GM19372 (cell line): ENCODE results near the gene AGBL4.

ENCODE experiments used
- ATAC-seq: cut with Tn5 transposase; IDR thresholded peaks from one replicate; pipeline ENCODE4 v1.9.1; 2021; ENCODE audit warnings: mild to moderate bottlenecking, low read depth, moderate library complexity; ENCODE audit not compliant: unreplicated experiment

Gene AGBL4

DNA sequence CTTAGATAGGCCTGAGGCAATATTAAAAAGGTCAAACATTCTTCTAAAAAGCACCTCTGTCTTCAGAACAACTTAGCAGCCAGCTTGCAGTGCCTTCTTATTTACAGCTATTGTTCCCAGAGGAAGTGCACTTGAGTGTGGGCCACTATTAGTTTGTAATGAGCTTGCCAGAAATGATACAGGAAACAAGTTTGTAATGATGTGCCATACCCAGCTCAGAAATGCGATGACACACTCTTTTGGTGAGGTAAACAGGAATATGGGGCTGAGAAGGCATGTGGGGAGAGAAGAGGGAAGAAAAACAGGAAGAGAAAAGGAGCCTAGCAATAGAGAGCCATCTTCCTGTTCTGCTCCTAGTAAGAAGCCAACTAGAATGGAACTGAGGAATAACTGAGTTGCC lies 295.4 kb downstream of the AGBL4 start:
- no peak for ATAC-seq

DNA sequence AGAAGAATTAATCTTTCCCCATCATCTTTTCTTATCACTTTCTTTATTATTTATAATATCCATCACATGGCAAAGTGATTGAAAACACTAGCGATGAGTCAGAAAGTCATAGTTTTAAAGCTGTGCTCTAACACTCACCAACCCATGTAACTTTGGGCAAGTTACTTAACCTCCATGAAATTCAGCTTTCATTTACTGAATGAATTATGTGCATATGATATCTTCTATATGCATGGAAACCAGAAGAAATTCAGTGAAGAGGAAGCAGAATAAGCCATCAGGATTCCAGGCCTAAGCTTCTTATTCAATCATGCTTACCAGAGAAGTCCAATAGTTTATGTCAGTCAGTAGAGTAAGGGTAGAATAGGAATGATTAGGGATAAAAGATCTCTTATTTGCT lies 300.1 kb downstream of the AGBL4 start:
- no peak for ATAC-seq

DNA sequence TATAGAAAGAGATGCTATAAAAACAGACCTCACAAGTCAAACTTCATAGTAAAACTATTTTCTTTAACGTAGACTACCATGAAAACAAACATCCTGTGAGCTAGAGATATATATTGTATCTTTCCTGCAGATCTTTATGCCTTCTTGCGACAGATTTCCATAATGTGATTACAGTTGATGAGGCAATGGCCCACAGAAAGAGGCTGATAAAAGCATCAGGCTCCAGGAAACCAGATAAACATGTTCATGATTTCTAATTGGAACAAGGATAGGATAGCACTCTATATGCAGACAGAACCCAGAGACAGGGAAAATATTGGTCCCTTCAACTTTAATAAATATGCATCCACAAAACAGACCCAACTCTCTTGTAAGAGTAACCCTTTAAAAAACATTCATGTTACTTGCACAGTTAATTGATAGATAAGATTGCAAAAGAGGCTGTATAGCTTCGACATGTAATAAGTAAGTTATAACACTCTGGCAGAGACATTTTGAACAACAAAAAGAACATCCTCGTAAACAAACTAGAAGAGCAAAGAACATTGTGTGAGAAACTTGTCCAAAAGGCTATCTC lies 329.4 kb downstream of the AGBL4 start:
- no peak for ATAC-seq

DNA sequence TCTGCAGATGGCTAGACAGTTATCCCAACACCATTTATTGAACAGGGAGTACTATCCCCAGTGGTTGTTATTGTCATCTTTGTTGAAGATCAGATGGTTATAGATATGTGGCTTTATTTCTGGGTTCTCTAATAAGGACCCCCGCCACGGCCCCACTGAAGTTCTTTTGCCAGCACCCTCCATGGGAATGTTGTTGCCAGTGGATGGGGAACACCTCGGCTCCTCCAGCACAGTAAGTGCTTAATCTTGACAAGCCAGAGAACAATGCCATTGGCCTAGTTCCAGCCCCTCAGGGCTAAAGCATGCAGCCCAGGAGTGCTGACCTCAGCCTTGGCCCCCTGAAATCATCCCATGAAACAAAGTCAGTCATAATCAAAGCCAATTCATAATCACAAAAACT lies 337.6 kb downstream of the AGBL4 start:
- no peak for ATAC-seq

DNA sequence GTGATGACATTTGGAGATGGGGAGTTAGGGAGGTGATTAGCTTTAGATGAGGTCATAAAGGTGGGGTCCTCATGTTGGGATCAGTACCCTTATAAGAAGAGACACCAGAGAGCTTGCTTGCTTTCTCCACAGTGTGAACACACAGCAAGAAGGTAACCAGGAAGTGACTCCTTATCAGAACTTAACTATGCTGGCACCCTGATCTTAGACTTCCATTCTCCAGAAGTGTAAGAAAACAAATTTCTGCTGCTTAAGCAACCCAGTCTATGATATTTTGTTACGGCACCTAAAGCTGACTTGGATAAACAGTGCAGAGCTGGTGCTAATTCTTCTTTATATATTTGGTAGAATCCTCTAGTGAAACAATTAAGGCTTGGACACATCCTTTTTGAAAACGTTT lies 346.0 kb downstream of the AGBL4 start:
- no peak for ATAC-seq

DNA sequence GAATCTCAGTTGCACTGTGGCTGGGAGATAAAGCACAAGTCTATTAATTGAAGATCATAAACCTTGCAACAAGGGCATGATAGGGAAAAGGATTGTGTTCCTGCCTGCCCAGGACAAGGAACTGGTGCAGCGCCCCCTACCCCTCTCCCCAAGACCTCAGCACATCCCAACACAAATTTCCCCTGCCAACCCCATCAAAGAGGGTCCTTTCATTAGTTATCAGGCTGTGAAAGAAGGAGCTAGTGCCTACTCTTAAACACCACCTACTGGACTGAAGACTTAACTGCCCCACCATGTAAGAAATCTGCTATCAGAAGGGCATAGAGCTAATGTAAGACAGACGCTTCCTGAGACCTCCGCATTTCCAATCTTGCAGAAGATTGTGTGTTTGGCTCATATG lies 372.6 kb downstream of the AGBL4 start:
- ATAC-seq = no peak

DNA sequence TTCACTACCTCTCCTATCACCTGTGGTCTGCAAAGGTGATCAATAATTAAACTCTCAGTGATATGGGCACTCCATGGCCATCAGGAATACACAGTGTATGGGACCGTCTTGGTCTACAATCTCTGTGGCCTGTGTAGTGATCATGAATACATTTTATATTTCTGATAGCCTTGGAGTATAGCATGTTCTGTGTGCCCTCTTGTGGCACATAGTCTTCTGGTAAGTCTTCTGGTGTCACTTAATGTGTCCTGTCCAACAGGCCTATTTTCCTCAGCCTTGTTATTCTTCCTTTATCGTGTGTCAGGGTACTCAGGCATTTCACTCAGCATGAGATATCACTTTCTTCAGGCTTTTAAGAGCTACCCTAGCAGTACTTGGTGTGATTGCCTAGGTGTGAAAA lies 393.6 kb downstream of the AGBL4 start:
- no peak for ATAC-seq

DNA sequence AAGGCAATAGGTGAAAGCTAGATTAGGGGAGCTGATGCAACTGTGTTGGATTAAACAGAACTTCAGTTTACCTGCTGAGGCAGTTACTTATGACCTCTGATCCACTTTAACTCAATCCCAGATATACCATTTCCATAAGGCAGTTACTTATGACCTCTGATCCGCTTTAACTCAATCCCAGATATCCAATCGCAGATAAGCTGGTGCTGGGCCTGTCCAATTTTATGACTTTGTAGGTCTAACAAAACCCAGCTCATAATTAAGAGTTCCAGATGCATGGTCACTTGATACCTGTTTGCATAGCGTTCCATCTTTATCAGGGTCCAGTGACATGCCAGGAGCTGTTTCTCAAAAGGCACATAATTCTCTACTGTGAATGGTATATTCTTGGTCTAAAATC lies 396.0 kb downstream of the AGBL4 start:
- ATAC-seq = no peak

DNA sequence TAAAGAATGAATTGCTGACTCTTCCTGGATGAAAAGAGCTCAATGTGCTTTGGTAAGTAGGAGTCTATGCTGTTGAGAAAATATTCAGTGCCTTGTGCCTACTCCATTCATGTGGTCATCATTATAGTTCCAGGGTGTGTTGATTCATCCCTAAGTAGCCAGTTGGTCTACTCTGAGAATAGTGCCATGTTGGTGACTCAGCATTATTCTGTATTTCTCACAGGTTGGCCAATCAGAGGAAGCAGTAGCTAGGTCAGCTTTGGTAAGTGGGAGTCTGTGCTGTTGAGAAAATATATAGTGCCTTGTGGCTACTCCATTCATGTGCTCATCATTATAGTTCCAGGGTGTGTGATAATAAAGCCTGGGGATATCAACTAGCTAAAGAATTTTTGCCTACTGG lies 397.3 kb downstream of the AGBL4 start:
- ATAC-seq = no peak

DNA sequence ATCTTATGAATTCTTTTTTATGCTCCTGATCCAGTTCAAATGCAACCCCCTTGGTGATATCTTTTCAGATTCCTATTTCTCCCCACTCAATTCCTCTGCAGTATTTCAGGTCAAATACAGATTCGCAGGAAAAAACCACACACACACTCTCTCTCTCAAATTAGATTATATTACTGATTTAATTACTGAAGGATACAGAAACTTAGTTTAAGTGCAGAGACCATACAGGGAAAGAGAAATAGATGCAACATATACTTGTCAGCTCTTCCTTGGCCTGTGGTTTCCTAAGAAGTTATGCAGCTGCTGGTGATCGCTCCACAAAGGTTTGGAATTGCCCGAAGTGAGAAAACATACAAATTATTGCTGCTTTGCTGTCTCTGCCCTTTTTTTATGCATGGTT lies 400.9 kb downstream of the AGBL4 start:
- ATAC-seq = no peak

DNA sequence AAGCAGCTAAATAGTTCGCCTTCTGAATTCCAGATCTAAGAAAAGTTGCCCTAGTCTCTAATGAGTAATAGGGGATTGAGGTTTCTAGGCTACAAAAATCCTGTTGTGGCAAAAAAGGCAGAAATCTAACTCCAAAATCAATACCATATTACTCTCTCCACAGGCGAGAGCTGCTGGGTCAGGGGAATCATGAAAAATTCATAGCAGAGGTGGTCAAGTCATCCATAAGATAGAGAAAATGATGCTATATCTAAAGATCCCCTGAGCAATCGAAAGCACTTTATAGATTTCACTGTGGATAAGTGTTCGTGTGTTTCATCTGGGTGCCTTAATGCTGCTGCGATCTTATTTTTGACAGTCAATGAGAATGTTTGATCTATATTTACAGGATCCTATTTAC lies 417.7 kb downstream of the AGBL4 start:
- ATAC-seq = no peak

DNA sequence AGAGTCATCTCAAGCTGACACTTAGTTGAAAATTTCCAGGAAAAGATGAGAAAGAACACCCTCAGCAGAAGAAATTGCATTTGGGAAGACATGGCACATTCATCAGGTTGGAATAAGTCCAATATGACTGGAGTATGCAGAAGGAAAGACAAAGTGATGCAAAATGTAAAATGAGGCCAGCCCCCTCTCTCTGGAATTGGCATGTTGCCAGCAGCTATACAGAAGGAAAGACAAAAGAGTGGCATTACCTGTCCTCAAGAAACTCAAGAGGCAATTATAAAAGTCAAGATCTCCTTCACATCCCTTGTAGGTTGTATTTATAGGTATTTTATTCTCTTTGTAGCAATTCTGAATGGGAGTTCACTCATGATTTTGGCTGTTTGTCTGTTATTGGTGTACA lies 426.3 kb downstream of the AGBL4 start:
- ATAC-seq = no peak

DNA sequence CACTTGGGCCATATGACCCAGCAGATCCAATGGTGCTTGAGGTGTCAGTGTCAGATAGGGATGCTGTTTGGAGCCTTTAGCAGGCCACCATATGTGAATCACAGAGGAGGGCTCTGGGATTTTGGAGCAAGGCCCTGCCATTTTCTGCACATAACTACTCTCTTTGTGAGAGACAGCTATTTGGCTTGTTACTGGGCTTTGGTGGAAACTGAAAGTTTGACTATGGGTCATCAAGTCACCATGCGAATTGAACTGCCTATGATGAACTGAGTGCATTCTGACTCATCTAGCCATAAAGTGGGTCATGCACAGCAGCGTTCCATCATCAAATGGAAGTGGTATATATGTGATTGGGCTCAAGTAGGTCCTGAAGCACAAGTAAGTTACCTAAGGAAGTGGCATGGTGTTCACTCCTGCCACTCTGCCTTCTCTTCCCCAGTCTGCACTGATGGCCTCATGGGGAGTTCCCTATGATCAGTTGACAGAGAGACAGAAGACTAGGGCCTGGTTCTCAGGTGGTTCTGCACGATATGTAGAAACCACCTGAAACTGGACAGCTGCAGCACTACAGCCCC lies 447.3 kb downstream of the AGBL4 start:
- no peak for ATAC-seq

DNA sequence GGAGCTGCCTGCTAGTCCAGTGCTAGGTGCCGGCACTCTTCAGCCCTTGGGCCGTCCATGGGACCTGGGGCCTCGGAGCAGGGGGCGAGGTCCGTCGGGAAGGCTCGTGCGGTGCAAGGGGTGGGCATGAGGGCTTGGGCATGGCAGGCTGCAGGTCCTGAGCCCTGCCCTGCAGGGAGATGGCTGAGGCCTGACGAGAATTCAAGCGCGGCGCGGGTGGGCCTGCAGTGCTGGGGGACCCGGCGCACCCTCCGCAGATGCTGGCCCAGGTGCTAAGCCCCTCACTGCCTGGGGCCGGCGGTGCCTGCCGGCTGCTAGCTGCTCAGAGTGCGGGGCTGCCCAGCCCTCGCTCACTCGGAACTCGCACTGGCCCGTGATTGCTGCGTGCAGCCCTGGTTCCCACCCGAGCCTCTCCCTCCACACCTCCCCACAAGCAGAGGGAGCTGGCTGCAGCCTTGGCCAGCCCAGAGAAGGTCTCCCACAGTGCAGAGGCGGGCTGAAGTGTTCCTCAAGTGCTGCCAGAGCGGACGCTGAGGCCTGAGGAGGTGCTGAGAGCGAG lies 467.0 kb downstream of the AGBL4 start:
- ATAC-seq = no peak

DNA sequence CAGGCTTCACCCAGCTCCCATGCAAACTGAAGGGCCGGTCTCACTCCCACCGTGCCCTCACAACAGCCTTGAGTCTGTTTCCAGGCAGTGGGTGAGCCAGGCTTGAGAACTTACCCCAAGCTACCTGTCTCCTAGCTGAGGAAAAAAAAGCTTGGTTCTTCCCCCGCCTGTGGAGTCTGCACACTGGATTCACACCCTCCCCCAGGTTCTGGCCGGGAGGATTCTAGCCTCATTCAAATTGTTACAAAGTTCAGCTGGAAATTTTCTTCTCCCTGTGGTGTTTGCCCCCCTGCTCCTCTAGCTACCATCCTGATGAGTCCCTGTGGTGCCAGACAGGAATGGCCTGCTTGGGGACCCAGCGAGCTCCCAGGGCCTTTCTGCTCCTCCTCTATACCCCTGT lies 471.7 kb downstream of the AGBL4 start:
- ATAC-seq = no peak

DNA sequence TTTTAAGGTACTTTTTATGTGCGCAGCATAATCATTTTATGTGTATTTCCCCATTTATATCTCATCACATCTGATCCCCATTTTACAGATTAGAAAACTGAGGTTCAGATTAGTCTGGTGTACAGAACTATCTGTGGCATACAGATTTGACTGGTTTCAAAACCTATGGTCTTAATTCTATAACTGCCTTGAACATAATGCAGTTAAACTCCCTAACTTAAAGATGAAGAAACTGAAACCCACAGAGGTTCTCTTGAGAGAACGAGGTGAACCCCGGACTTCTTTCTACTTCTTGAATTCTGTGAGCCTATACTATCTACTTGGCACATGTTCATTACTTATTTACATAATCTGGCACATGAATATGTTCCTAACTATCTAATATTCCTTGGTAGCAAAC lies 479.1 kb downstream of the AGBL4 start:
- ATAC-seq = no peak

DNA sequence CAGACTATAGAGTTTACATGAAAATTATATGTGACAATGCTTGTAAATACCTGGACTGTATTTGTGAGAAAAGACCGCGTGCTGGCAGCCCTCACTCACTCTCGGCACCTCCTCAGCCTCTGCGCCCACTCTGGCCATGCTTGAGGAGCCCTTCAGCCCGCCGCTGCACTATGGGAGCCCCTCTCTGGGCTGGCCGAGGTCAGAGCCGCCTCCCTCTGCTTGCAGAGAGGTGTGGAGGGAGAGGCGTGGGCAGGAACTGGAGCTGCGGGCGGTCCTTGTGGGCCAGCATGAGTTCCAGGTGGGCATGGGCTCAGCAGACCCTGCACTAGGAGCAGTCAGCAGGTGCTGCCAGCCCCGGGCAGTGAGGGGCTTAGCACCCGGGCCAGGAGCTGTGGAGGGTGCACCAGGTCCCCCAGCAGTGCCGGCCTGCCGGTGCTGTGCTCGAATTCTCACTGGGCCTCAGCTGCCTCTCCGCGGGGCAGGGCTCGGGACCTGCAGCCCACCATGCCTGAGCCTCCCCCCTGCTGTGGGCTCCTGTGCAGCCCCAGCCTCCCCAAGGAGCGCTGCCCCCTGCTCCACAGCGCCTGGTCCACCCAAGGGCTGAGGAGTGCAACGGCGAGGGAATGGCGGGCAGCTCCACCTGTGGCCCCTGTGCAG lies 482.5 kb downstream of the AGBL4 start:
- no peak for ATAC-seq

DNA sequence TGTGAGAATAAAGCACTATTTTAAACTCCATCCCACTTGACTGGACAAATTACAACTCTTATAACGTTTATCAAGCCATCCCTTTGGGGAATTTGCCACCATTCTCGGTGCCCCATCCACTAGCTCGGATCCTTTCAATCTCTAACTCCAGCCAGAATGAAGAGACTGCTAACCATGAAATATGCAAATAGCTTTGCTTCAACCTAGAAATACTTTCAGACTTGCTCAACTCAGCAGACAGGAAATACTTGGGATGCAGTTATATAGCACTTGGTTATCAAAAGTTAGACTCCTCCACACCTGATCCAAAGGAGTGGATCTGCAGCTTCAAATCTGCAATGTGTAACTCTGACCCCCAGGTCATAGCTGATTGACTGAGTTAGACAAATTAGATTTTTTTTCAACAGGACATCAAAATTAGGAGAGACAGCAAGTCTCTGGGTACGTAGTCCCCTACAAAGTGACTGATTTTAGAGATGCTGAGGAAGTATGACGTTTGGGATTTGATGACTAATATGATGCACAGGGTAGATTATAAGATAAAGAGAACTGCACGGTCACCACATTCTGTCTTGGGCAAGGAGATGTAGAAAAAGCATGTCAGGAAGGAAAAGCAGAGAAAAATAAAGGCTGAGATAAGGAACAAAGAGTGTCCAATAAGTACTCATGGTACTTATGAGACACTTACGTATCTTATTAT lies 496.0 kb downstream of the AGBL4 start:
- ATAC-seq = no peak

DNA sequence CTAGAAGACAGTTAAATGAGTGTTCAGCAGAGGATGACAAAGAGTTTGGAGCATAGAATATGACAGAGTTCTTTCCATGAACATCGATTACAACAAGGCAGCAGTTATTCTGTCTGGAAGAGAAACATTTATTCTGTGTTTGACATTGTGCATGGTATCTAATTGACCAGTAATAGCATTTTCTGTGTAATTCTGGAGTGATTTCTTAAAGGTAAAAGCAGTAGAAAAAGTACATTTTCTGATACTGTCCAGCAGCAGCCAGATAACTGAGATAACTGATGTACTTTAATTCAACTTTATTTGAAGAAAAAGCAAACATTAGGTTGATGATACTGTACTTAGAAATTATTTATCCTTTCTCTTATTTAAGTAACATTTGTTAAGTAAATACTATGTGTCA lies 497.1 kb downstream of the AGBL4 start:
- ATAC-seq = no peak

DNA sequence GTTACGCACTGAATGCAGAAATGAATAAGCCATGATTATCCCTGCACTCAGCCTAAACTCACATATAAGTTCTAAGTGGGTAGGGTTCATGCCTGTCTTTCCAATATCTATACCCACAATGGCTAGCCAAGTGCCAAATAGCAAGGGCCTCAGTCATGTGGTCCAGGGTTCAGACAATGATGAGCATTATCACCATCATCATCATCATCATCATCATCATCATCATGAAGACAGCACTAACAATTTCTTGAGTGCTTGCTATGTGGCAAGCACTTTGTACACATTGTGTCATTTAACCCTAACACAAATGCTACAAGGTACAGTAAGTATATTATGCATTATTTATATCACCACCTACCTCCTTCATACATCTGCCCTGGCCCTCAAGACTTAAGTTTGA lies 500.0 kb downstream of the AGBL4 start:
- no peak for ATAC-seq

DNA sequence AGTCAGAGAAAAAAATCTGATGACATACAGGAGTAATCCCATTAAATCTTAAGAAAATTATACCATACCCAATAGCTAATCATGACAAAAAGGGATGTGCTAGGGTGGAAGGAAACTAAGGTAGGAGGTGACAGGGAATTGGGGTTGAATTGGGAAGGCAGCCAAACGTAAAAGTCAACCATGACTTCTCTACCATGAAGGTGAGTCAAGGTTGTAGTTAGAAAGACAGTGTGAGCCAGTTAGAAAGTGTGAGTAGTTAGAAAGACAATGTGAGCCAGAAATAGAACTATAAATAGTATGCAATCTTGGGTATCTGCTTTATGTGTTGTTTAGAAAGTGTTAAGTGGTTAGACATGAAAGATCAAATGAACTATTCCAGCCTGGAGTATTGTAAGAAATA lies 556.8 kb downstream of the AGBL4 start:
- no peak for ATAC-seq
